CD8-positive, alpha-beta memory T cell (primary cell): ENCODE data around the gene LNPEP. TPM values are rescaled to one million over a fixed set of nuclear protein-coding genes. Genes with fewer than 3 reads are reported as not detected.

Experiments used
- CTCF ChIA-PET: fragments of 350-600 bp; sonication (Branson Sonifier 250); formaldehyde crosslinking; loops from one replicate; lab custom pipeline; 2021; ENCODE audit warnings: antibody characterized with exemption; lab: Charles Lee
- POLR2A ChIA-PET: fragments of 350-600 bp; sonication (Branson Sonifier 250); formaldehyde crosslinking; loops from one replicate; lab custom pipeline; 2021; ENCODE audit warnings: antibody characterized with exemption; lab: Charles Lee
- DNase-seq, 5 donors: peaks; one replicate each; pipeline versions ENCODE4 v3.0.0 to v3.0.0-alpha.2; 2020 to 2022; ENCODE audit warnings: mixed read lengths in 1 of 5
- H3K27ac ChIP-seq: one replicate; pipeline ENCODE4 v1.7.0; 2013; ENCODE audit warnings: low read depth, mild to moderate bottlenecking, low read length, moderate library complexity
- H3K27me3 ChIP-seq: 2 replicates; pipeline ENCODE4 v1.7.0; 2013; ENCODE audit warnings: low read length, mild to moderate bottlenecking; ENCODE audit not compliant: insufficient read depth, poor library complexity, severe bottlenecking
- H3K36me3 ChIP-seq: 2 replicates; pipeline ENCODE4 v1.7.0; 2013; ENCODE audit warnings: mild to moderate bottlenecking, low read length, moderate library complexity; ENCODE audit not compliant: insufficient read depth
- H3K4me1 ChIP-seq: 2 replicates; pipeline ENCODE4 v1.7.0; 2013; ENCODE audit warnings: mild to moderate bottlenecking, low read length, moderate library complexity; ENCODE audit not compliant: insufficient read depth
- H3K4me3 ChIP-seq: 2 replicates; pipeline ENCODE4 v1.7.0; 2013; ENCODE audit warnings: mild to moderate bottlenecking, low read length
- H3K9me3 ChIP-seq: 2 replicates; pipeline ENCODE4 v1.7.0; 2013; ENCODE audit warnings: mild to moderate bottlenecking, low read length
- H3K27ac Mint-ChIP-seq, 8 donors: one replicate each; pipeline ENCODE4 v1.8.0; 2020 to 2021; ENCODE audit warnings: mixed read lengths in 8 of 8, mild to moderate bottlenecking in 6 of 8, inconsistent platforms in 3 of 8, moderate library complexity in 3 of 8
- H3K27me3 Mint-ChIP-seq, 2 donors: one replicate each; pipeline ENCODE4 v1.8.0; 2020 to 2021; ENCODE audit warnings: mixed read lengths in 2 of 2, mild to moderate bottlenecking in 1 of 2, moderate library complexity in 1 of 2
- H3K36me3 Mint-ChIP-seq, 3 donors: one replicate each; pipeline ENCODE4 v1.8.0; 2020 to 2021; ENCODE audit warnings: mixed read lengths in 3 of 3, inconsistent platforms in 1 of 3, mild to moderate bottlenecking in 1 of 3
- H3K4me1 Mint-ChIP-seq, 3 donors: one replicate each; pipeline ENCODE4 v1.8.0; 2020 to 2021; ENCODE audit warnings: mixed read lengths in 3 of 3, inconsistent platforms in 1 of 3, mild to moderate bottlenecking in 1 of 3
- H3K4me3 Mint-ChIP-seq, 7 donors: one replicate each; pipeline ENCODE4 v1.8.0; 2020 to 2021; ENCODE audit warnings: mixed read lengths in 7 of 7, mild to moderate bottlenecking in 6 of 7, moderate library complexity in 4 of 7, inconsistent platforms in 2 of 7
- H3K9me3 Mint-ChIP-seq, 5 donors: one replicate each; pipeline ENCODE4 v1.8.0; 2020 to 2022; ENCODE audit warnings: mixed read lengths in 5 of 5, mild to moderate bottlenecking in 3 of 5, moderate library complexity in 2 of 5, inconsistent platforms in 1 of 5
- polyA plus RNA-seq: library from polyadenylated mRNA; unstranded; fragments of 300-500 nt; fragmentation: Illumina TruSeq; gene quantifications from one replicate; pipeline ENCODE4 v1.2.3, GENCODE V29; 2021
- total RNA-seq, 2 experiments: library from RNA; stranded (reverse); gene quantifications; one replicate each; pipeline ENCODE4 v1.2.3, GENCODE V29; 2021

The LNPEP gene
- total and polyA plus RNA-seq, 3 experiments from 2014 or later, result 37.6 to 40.5 (median 40.1) TPM

DNA sequence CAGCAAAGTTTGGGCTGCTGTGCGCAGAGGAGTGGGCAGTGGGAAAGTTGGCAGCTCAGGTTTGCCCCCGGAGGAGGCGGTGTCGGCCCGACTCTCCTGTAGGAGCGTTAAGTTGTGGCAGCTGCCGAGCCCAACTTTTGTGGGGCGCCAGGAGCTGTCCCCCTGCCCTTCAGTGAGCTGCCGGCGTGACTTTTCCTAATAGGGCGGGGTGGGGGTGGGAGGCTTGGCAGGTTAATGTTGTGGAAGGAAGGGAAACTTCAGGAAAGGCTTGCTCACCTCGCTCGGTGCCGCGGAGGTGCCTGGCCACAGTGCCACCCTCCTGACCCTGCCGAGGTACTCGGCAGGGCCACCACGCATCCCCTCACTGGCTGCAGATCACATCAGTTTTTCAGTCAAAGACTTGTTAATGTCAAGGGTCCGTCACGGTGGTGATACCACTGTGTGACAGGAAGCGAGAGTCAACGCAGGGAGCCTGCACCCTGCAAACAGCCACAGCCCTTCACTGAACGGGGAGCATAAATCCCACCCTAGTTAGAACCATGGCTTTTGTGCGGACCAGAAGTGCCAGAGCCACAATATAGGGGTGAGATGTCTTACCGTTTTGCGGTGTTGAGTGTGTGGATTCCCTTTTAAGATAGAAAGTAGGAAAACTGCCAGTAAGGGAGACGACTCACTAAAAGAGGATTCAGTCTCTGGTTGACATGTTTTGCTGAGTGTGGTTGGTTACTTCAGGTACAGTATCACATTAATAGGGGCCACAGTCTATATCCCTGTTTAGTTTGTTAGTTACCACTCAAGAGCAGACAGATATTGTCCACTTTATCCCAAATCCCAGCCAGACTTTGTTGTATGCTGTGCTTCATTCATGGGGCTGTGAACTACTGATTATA, 796 bp downstream of the LNPEP start:
- H3K9me3 Mint-ChIP-seq, result no peaks in the 10 kb centered on the region
- H3K27ac Mint-ChIP-seq, result peak overlapping the region; percentile 85 to 98 (median 94)
- POLR2A ChIA-PET, result interaction anchor here (0.6 to 2.2 kb wide), 16 partner anchors 9 to 1993 kb away, joined by 3 to 22 read pairs (median 4); partner anchors contain the start of genes CHD1, ERAP1 and ERAP2
- H3K4me1 Mint-ChIP-seq, result peaks cover 69 to 77% (median 75%) of the 10 kb centered on the region in 3 donors
- CTCF ChIA-PET, result interaction anchor here (0.6 to 1.5 kb wide), 14 partner anchors 10 to 224 kb away, joined by 3 to 10 read pairs (median 4); partner anchors contain the start of gene ERAP1
- no peaks in the 10 kb centered on the region for H3K27me3 ChIP-seq
- H3K4me1 ChIP-seq, result peaks cover 67% of the 10 kb centered on the region
- peak overlapping the region; percentile 89 for H3K4me3 ChIP-seq
- H3K36me3 ChIP-seq, result no peaks in the 10 kb centered on the region
- peaks cover 0 to 3% of the 10 kb centered on the region in 2 donors for H3K27me3 Mint-ChIP-seq
- peak; percentile 23 to 67 (median 41) for DNase-seq
- H3K36me3 Mint-ChIP-seq, result peaks cover 2 to 37% (median 3%) of the 10 kb centered on the region in 3 donors
- H3K9me3 ChIP-seq, result no peaks in the 10 kb centered on the region
- H3K4me3 Mint-ChIP-seq, result peak overlapping the region; percentile 82 to 94 (median 91)
- H3K27ac ChIP-seq, result peak overlapping the region; percentile 81

DNA sequence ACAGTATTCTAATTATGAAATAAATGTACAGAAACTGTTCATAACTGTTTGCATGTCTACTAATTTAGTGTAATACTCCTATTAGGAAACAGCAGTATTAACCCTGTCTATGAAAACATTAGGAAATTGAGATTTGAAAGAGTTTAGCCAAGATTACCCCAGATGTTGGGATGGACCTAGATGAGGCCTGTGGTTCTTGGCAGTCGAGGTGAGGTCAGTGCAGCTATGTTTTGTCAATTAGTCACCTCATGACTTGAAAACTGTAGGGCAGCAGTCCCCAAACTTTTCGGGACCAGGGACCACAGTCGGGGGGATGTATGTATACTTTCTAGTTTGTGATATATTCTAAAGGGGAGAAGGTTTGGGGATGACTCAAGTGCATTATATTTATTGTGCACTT, 4.7 kb downstream of the LNPEP start:
- H3K4me1 ChIP-seq, result peaks cover 65% of the 10 kb centered on the region
- H3K4me3 ChIP-seq, result no peak overlapping the region
- ChIA-PET CTCF (interaction anchor here (1.3 kb wide), 1 partner anchor 71 kb away, joined by 4 read pairs; no protein-coding TSS in a partner anchor), POLR2A (no interaction called here)
- Mint-ChIP-seq H3K4me1 (peaks cover 68 to 83% (median 81%) of the 10 kb centered on the region in 3 donors), H3K4me3 (peak overlapping the region; percentile 23 to 82 (median 58)), H3K27ac (peak overlapping the region in 7 of 8 donors; percentile 30 to 83 (median 77)), H3K36me3 (peaks cover 5 to 32% (median 8%) of the 10 kb centered on the region in 3 donors), H3K9me3 (no peaks in the 10 kb centered on the region), H3K27me3 (no peaks in the 10 kb centered on the region)
- DNase-seq, result no peak
- H3K27ac ChIP-seq, result no peak overlapping the region
- no peaks in the 10 kb centered on the region for H3K27me3 ChIP-seq
- H3K9me3 ChIP-seq, result no peaks in the 10 kb centered on the region
- H3K36me3 ChIP-seq, result no peaks in the 10 kb centered on the region

DNA sequence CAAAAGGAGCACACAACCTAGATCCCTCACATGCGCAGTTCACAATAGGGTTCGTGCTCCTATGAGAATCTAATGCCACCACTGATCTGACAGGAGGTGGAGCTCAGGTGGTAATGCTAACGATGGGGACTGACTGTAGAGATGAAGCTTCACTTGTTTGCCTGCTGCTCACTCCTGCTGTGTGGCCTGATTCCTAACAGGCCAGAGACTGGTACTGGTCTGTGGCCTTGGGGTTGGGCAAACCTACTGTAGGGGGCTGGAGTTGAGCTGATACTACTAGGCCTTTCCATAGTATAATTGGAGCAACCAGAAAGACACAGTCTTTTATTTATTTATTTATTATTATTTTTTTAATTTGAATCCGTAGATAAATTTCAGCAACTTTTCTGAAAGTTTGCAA, 5.3 kb downstream of the LNPEP start:
- H3K27ac ChIP-seq, result no peak overlapping the region
- H3K9me3 ChIP-seq, result no peaks in the 10 kb centered on the region
- CTCF ChIA-PET, result interaction anchor here (1.0 to 1.3 kb wide), 2 partner anchors 63 to 72 kb away, joined by 3 to 4 read pairs; no protein-coding TSS in a partner anchor
- no peaks in the 10 kb centered on the region for H3K27me3 ChIP-seq
- Mint-ChIP-seq H3K4me3 (peak overlapping the region in 6 of 7 donors; percentile 29 to 82 (median 60)), H3K4me1 (peaks cover 74 to 88% (median 87%) of the 10 kb centered on the region in 3 donors), H3K9me3 (no peaks in the 10 kb centered on the region), H3K27ac (peak overlapping the region in 6 of 8 donors; percentile 31 to 88 (median 62)), H3K36me3 (peaks cover 5 to 29% (median 8%) of the 10 kb centered on the region in 3 donors), H3K27me3 (no peaks in the 10 kb centered on the region)
- H3K36me3 ChIP-seq, result no peaks in the 10 kb centered on the region
- H3K4me3 ChIP-seq, result no peak overlapping the region
- POLR2A ChIA-PET, result no interaction called here
- no peak for DNase-seq
- H3K4me1 ChIP-seq, result peaks cover 70% of the 10 kb centered on the region

DNA sequence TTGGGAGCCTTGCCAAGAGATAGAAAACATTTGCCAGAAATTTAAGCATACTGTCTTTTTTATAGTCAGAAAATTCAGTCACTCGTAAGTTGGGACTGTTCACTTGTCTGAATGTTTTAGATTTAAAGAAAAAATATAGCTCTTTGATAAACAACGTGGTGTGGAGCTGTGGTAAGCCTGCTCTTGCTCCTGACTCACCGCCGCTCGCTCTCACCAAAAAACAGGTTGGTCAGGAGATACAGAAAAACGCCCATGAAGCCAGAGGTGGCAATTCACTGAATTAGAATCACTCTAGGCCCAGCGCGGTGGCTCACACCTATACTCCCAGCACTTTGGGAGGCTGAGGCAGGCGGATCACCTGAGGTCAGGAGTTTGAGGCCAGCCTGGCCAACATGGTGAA, 6.2 kb downstream of the LNPEP start:
- Mint-ChIP-seq H3K27ac (peak overlapping the region in 6 of 8 donors; percentile 1 to 94 (median 50)), H3K4me1 (peaks cover 78 to 94% (median 93%) of the 10 kb centered on the region in 3 donors), H3K9me3 (no peaks in the 10 kb centered on the region), H3K36me3 (peaks cover 5 to 22% (median 8%) of the 10 kb centered on the region in 3 donors), H3K27me3 (no peaks in the 10 kb centered on the region), H3K4me3 (peak overlapping the region in 3 of 7 donors; percentile 16 to 52 (median 51))
- CTCF ChIA-PET, result interaction anchor here (0.9 to 1.0 kb wide), 2 partner anchors 64 to 73 kb away, joined by 3 read pairs; no protein-coding TSS in a partner anchor
- no peak overlapping the region for H3K27ac ChIP-seq
- no peaks in the 10 kb centered on the region for H3K27me3 ChIP-seq
- H3K4me3 ChIP-seq, result no peak overlapping the region
- H3K9me3 ChIP-seq, result no peaks in the 10 kb centered on the region
- POLR2A ChIA-PET, result no interaction called here
- no peaks in the 10 kb centered on the region for H3K36me3 ChIP-seq
- peaks cover 78% of the 10 kb centered on the region for H3K4me1 ChIP-seq
- no peak for DNase-seq

DNA sequence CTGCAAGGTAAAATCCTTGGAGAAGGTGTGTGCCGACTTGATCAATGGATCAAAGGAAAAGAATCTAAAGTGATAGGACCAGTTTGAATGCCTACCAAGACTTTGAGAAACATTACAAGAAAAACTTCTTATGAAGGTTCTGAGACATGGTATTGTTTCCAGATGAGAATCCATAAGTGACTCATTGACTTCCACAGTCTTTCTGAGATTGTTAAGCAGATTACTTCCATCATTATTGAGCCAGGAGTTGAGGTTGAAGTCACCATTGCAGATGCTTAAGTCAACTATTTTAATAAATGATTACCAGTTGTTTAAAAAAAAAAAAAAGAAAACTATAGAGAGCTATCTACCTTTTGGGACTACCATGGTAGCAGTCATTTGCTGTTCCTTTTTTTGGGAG, 7.0 kb downstream of the LNPEP start:
- no peaks in the 10 kb centered on the region for H3K27me3 Mint-ChIP-seq
- DNase-seq, result no peak
- Histone ChIP-seq H3K4me3 (no peak overlapping the region), H3K27ac (no peak overlapping the region), H3K4me1 (peaks cover 73% of the 10 kb centered on the region), H3K9me3 (no peaks in the 10 kb centered on the region), H3K27me3 (no peaks in the 10 kb centered on the region), H3K36me3 (no peaks in the 10 kb centered on the region)
- peak overlapping the region in 1 of 7 donors; percentile 4 for H3K4me3 Mint-ChIP-seq
- peaks cover 5 to 20% (median 8%) of the 10 kb centered on the region in 3 donors for H3K36me3 Mint-ChIP-seq
- POLR2A ChIA-PET, result no interaction called here
- H3K4me1 Mint-ChIP-seq, result peaks cover 74 to 93% (median 92%) of the 10 kb centered on the region in 3 donors
- CTCF ChIA-PET, result interaction anchor here (0.9 kb wide), 1 partner anchor 74 kb away, joined by 3 read pairs; no protein-coding TSS in a partner anchor
- H3K27ac Mint-ChIP-seq, result no peak overlapping the region
- H3K9me3 Mint-ChIP-seq, result no peaks in the 10 kb centered on the region

DNA sequence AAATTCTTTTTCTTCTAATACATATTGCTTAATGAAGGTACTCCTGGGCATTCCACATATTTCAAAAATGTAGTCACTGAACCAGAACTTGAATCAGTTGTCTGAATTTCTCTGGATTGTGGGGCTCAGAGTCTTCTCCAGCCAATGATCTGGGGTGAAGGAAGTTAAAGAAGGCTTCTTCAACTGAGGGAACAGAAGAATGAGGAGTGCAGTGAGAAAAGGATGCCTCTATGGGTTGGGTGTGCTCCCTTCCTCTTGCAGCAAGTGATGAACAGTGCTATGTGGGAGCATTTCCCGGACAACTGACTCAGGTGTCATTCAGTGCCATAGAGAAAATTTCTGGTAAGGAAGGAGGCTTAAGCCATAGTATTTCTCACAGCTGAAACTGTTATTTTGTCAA, 7.9 kb downstream of the LNPEP start:
- Histone ChIP-seq H3K27ac (no peak overlapping the region), H3K27me3 (no peaks in the 10 kb centered on the region), H3K9me3 (no peaks in the 10 kb centered on the region), H3K4me3 (no peak overlapping the region), H3K36me3 (no peaks in the 10 kb centered on the region), H3K4me1 (peaks cover 72% of the 10 kb centered on the region)
- Mint-ChIP-seq H3K27ac (peak overlapping the region in 7 of 8 donors; percentile 4 to 68 (median 44)), H3K4me1 (peaks cover 70 to 91% (median 89%) of the 10 kb centered on the region in 3 donors), H3K27me3 (no peaks in the 10 kb centered on the region), H3K4me3 (peak overlapping the region in 4 of 7 donors; percentile 15 to 26 (median 22)), H3K36me3 (peaks cover 5 to 15% (median 8%) of the 10 kb centered on the region in 3 donors), H3K9me3 (no peaks in the 10 kb centered on the region)
- ChIA-PET CTCF (interaction anchor here (1.2 to 1.6 kb wide), 2 partner anchors 46 to 67 kb away, joined by 3 to 4 read pairs; no protein-coding TSS in a partner anchor), POLR2A (no interaction called here)
- DNase-seq, result no peak

DNA sequence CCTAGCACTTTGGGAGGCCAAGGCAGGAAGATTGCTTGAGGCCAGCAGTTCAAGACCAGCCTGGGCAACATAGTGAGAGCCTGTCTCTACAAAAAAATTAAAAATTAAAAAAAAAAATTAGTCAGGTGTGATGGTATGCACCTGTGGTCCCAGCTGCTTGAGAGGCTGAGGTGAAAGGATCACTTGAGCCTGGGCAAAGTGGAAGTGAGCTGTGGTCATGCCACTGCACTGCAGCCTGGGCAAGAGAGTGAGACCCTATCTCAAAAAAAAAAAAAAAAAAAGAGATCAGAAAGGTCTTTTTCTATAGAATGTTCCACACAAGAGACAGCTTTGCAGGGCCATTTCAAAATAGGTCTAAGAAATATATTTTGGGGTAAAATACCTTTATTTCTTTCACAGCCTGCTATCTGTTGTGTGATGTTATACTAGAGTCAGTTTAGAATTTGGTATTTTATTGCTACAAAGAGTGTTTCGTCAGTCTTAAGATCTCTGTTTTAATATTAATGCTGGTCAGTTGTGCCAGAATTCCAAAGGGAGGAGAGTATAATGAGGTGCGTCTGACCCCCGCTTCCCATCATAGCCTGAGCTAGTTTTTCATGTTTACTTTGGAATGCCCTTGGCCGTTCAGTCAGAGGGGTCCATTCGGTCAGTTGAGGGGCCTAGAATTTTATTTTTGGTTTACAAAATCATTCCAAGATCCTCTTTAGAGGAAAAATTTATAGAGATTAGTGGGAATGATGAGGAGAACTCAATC, 9.4 kb downstream of the LNPEP start:
- Mint-ChIP-seq H3K27me3 (no peaks in the 10 kb centered on the region), H3K4me1 (peaks cover 75 to 93% (median 91%) of the 10 kb centered on the region in 3 donors), H3K27ac (peak overlapping the region in 3 of 8 donors; percentile 12 to 86 (median 56)), H3K36me3 (peaks cover 5 to 19% (median 9%) of the 10 kb centered on the region in 3 donors), H3K4me3 (peak overlapping the region in 3 of 7 donors; percentile 20 to 77 (median 20)), H3K9me3 (no peaks in the 10 kb centered on the region)
- peaks cover 68% of the 10 kb centered on the region for H3K4me1 ChIP-seq
- no peaks in the 10 kb centered on the region for H3K36me3 ChIP-seq
- H3K27ac ChIP-seq, result no peak overlapping the region
- no peaks in the 10 kb centered on the region for H3K9me3 ChIP-seq
- CTCF ChIA-PET, result interaction anchor here (1.3 to 2.2 kb wide), 2 partner anchors 9 to 16 kb away, joined by 3 to 6 read pairs; partner anchors contain the start of gene LNPEP
- H3K4me3 ChIP-seq, result no peak overlapping the region
- no peaks in the 10 kb centered on the region for H3K27me3 ChIP-seq
- POLR2A ChIA-PET, result interaction anchor here (1.3 kb wide), 1 partner anchor 9 kb away, joined by 3 read pairs; the partner anchor contains the start of gene LNPEP
- DNase-seq, result no peak
